Measurements from ENCODE around the gene SENP6.

SENP6 gene

GRCh38 chr6:75757295-75757694 lies 155.6 kb downstream of the SENP6 start:
- H3F3A ChIP-seq (ENCODE audit: low read depth), result no peaks in the 10 kb centered on the region
- H3K4me3 ChIP-seq (ENCODE audit: low read length, poor library complexity, severe bottlenecking), result no peak overlapping the region
- no peak overlapping the region for H2AFZ ChIP-seq (ENCODE audit: low read length)
- no peaks in the 10 kb centered on the region for H3K79me2 ChIP-seq (ENCODE audit: insufficient read depth, low read length)
- H3K27me3 ChIP-seq (ENCODE audit: insufficient read depth, low read length, poor library complexity, severe bottlenecking), result no peaks in the 10 kb centered on the region
- no peaks in the 10 kb centered on the region for H3K9me3 ChIP-seq (ENCODE audit: insufficient read depth, low read depth, low read length)
- H4K20me1 ChIP-seq (ENCODE audit: insufficient read depth, low read length, poor library complexity, severe bottlenecking), result no peaks in the 10 kb centered on the region
- no peaks in the 10 kb centered on the region for H3K9me2 ChIP-seq (replicated peaks; ENCODE audit: low read depth, low read length)
- H3K4me2 ChIP-seq (ENCODE audit: low read depth, low read length, poor library complexity, severe bottlenecking), result no peak overlapping the region
- H3K36me3 ChIP-seq (ENCODE audit: insufficient read depth, low read length), result no peaks in the 10 kb centered on the region
- H3K9ac ChIP-seq (ENCODE audit: low read depth, low read length, poor library complexity, severe bottlenecking), result no peak overlapping the region
- TF ChIP-seq EZH2phosphoT487 (IDR thresholded peaks at IDR 0.05; ENCODE audit: borderline replicate concordance) (no peak), CTCF (conservative IDR thresholded peaks at IDR 0.05; ENCODE audit: low read length) (no peak)
- no peaks in the 10 kb centered on the region for H3K4me1 ChIP-seq (ENCODE audit: insufficient read depth, low read length, poor library complexity, severe bottlenecking)

- H3K79me2 ChIP-seq (ENCODE audit: insufficient read depth, low read length), result no peaks in the 10 kb centered on the region
Measured at GRCh38 chr6:75758061-75758460, 156.4 kb downstream of the SENP6 start.

GRCh38 chr6:75759207-75759606 lies 157.5 kb downstream of the SENP6 start:
- Histone ChIP-seq H3K36me3 (ENCODE audit: insufficient read depth, low read length) (no peaks in the 10 kb centered on the region), H3K9me2 (replicated peaks; ENCODE audit: low read depth, low read length) (no peaks in the 10 kb centered on the region), H3K27me3 (ENCODE audit: insufficient read depth, low read length, poor library complexity, severe bottlenecking) (no peaks in the 10 kb centered on the region), H3F3A (ENCODE audit: low read depth) (no peaks in the 10 kb centered on the region), H3K9ac (ENCODE audit: low read depth, low read length, poor library complexity, severe bottlenecking) (no peak overlapping the region), H4K20me1 (ENCODE audit: insufficient read depth, low read length, poor library complexity, severe bottlenecking) (no peaks in the 10 kb centered on the region), H3K4me2 (ENCODE audit: low read depth, low read length, poor library complexity, severe bottlenecking) (no peak overlapping the region), H2AFZ (ENCODE audit: low read length) (no peak overlapping the region), H3K4me1 (ENCODE audit: insufficient read depth, low read length, poor library complexity, severe bottlenecking) (no peaks in the 10 kb centered on the region), H3K4me3 (ENCODE audit: low read length, poor library complexity, severe bottlenecking) (no peak overlapping the region), H3K9me3 (ENCODE audit: insufficient read depth, low read depth, low read length) (no peaks in the 10 kb centered on the region), H3K79me2 (ENCODE audit: insufficient read depth, low read length) (no peaks in the 10 kb centered on the region)
- no peak for TF ChIP-seq EZH2phosphoT487 (IDR thresholded peaks at IDR 0.05; ENCODE audit: borderline replicate concordance)
- TF ChIP-seq CTCF (conservative IDR thresholded peaks at IDR 0.05; ENCODE audit: low read length), result no peak

More at GRCh38 chr6:75758061-75758460, 156.4 kb downstream of the SENP6 start:
- Histone ChIP-seq H3K4me1 (ENCODE audit: insufficient read depth, low read length, poor library complexity, severe bottlenecking) (no peaks in the 10 kb centered on the region), H3F3A (ENCODE audit: low read depth) (no peaks in the 10 kb centered on the region), H3K9me2 (replicated peaks; ENCODE audit: low read depth, low read length) (no peaks in the 10 kb centered on the region), H3K4me2 (ENCODE audit: low read depth, low read length, poor library complexity, severe bottlenecking) (no peak overlapping the region), H3K9me3 (ENCODE audit: insufficient read depth, low read depth, low read length) (no peaks in the 10 kb centered on the region), H3K27me3 (ENCODE audit: insufficient read depth, low read length, poor library complexity, severe bottlenecking) (no peaks in the 10 kb centered on the region), H4K20me1 (ENCODE audit: insufficient read depth, low read length, poor library complexity, severe bottlenecking) (no peaks in the 10 kb centered on the region), H2AFZ (ENCODE audit: low read length) (no peak overlapping the region), H3K36me3 (ENCODE audit: insufficient read depth, low read length) (no peaks in the 10 kb centered on the region), H3K9ac (ENCODE audit: low read depth, low read length, poor library complexity, severe bottlenecking) (no peak overlapping the region), H3K4me3 (ENCODE audit: low read length, poor library complexity, severe bottlenecking) (no peak overlapping the region)
- no peak for TF ChIP-seq CTCF (conservative IDR thresholded peaks at IDR 0.05; ENCODE audit: low read length)
- TF ChIP-seq EZH2phosphoT487 (IDR thresholded peaks at IDR 0.05; ENCODE audit: borderline replicate concordance), result no peak

Measured in Loucy (cell line).